Suprapubic skin (tissue), 3 donors: ENCODE results near the gene DNAH8.

Experiments
- POLR2A ChIP-seq, 2 donors: fragments of 450-650 bp; IDR thresholded peaks; one replicate each; pipeline ENCODE4 v1.6.1; 2017; ENCODE audit warnings: antibody characterized with exemption in 2 of 2, mild to moderate bottlenecking in 2 of 2, moderate library complexity in 2 of 2
- TF ChIP-seq, protein P1 (sequence below), 2 donors: fragments of 200-600 bp in 1 of 2; fragments of 450-650 bp in 1 of 2; sonication (generic) in 1 of 2; IDR thresholded peaks; one replicate each; pipeline ENCODE4 v1.5.1; 2016 to 2019; ENCODE audit warnings: antibody characterized with exemption in 2 of 2, mild to moderate bottlenecking in 1 of 2, moderate library complexity in 1 of 2

DNA sequence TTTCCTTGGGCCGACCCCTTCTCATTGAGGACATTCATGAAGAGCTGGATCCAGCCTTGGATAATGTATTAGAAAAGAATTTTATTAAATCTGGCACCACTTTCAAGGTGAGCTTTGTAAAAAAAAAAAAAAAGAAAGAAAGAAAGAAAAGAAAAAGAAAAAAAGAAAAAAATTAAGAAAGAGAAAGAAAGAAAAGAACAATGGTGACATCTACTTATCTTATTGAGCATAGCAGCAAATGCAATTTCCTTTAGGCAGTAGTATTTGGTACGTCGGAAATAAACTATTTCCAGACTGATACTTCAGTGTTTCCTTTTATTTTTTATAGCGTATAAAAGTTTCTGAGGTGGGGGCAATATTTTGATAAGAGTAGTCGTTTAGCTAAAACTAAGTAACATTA, 214.4 kb downstream of the DNAH8 start:
- TF ChIP-seq POLR2A (IDR thresholded peaks at IDR 0.05) = no peak
- TF ChIP-seq, protein P1, sequence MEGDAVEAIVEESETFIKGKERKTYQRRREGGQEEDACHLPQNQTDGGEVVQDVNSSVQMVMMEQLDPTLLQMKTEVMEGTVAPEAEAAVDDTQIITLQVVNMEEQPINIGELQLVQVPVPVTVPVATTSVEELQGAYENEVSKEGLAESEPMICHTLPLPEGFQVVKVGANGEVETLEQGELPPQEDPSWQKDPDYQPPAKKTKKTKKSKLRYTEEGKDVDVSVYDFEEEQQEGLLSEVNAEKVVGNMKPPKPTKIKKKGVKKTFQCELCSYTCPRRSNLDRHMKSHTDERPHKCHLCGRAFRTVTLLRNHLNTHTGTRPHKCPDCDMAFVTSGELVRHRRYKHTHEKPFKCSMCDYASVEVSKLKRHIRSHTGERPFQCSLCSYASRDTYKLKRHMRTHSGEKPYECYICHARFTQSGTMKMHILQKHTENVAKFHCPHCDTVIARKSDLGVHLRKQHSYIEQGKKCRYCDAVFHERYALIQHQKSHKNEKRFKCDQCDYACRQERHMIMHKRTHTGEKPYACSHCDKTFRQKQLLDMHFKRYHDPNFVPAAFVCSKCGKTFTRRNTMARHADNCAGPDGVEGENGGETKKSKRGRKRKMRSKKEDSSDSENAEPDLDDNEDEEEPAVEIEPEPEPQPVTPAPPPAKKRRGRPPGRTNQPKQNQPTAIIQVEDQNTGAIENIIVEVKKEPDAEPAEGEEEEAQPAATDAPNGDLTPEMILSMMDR (IDR thresholded peaks at IDR 0.05) = no peak
